HepG2 (cell line): ENCODE results near the gene NRIP2. TPM values are rescaled to one million over a fixed set of nuclear protein-coding genes. Genes with fewer than 3 reads are reported as not detected.
A peak's percentile ranks its signal among the peaks of the same experiment; 100 is the strongest.

Experiments
- ATAD3A ChIP-seq: sonication (generic); formaldehyde crosslinking; IDR thresholded peaks from 2 replicates; pipeline ENCODE4 v1.4.0; 2020; ENCODE audit warnings: missing genetic modification reagents
- CC2D1A ChIP-seq: sonication (generic); formaldehyde crosslinking; IDR thresholded peaks from 2 replicates; pipeline ENCODE4 v1.8.1; 2023; ENCODE audit warnings: mild to moderate bottlenecking, missing genetic modification reagents
- FOXK1 ChIP-seq: sonication (generic); formaldehyde crosslinking; IDR thresholded peaks from 2 replicates; pipeline ENCODE4 v1.4.0; 2020; ENCODE audit warnings: low read depth, missing genetic modification reagents, borderline replicate concordance
- HOXD1 ChIP-seq: sonication (generic); formaldehyde crosslinking; IDR thresholded peaks from 2 replicates; pipeline ENCODE4 v1.5.0; 2020; ENCODE audit warnings: missing genetic modification reagents
- IRF2 ChIP-seq: IDR thresholded peaks from 2 replicates; pipeline ENCODE4 v1.6.1; 2018; ENCODE audit warnings: missing genetic modification reagents, missing compliant biosample characterization
- MTF2 ChIP-seq: sonication (generic); formaldehyde crosslinking; IDR thresholded peaks from 2 replicates; pipeline ENCODE4 v1.5.0; 2020; ENCODE audit warnings: missing genetic modification reagents, borderline replicate concordance
- PTBP1 ChIP-seq: fragments of 200-400 bp; formaldehyde crosslinking; IDR thresholded peaks from 2 replicates; pipeline ENCODE4 v1.6.1; 2018; ENCODE audit warnings: low read length, low read depth; ENCODE audit not compliant: poor library complexity, severe bottlenecking
- RFX5 ChIP-seq: IDR thresholded peaks from 2 replicates; pipeline ENCODE4 v1.6.1; 2011; ENCODE audit warnings: low read depth, low read length, improper control_type of control experiment
- SALL2 ChIP-seq: sonication (generic); formaldehyde crosslinking; IDR thresholded peaks from 2 replicates; pipeline ENCODE4 v1.8.1; 2023; ENCODE audit warnings: mild to moderate bottlenecking, missing genetic modification reagents, inconsistent platforms
- ZNF136 ChIP-seq: sonication (generic); formaldehyde crosslinking; IDR thresholded peaks from 2 replicates; pipeline ENCODE4 v1.8.1; 2022; ENCODE audit warnings: low read depth, mild to moderate bottlenecking, moderate library complexity, missing genetic modification reagents
- ZNF34 ChIP-seq: sonication (generic); formaldehyde crosslinking; IDR thresholded peaks from 2 replicates; pipeline ENCODE4 v1.4.0; 2020; ENCODE audit warnings: mild to moderate bottlenecking, missing genetic modification reagents, borderline replicate concordance
- ZNF747 ChIP-seq: sonication (generic); formaldehyde crosslinking; IDR thresholded peaks from 2 replicates; pipeline ENCODE4 v1.8.1; 2023; ENCODE audit warnings: missing genetic modification reagents, mild to moderate bottlenecking, borderline replicate concordance
- polyA plus RNA-seq, 8 experiments: library from polyadenylated mRNA; depleted of rRNA in 3 of 8; stranded (reverse) in 7 of 8; unstranded in 1 of 8; fragments of >200 nt; fragmentation: Illumina TruSeq in 4 of 8; extraction: Trizol in 4 of 8; gene quantifications; 2 replicates each; pipeline versions ENCODE4 v1.2.1 to v1.2.3, GENCODE V29; 2011 to 2016; ENCODE audit warnings: low read depth in 4 of 8, missing spikeins in 1 of 8, mixed read lengths in 1 of 8; ENCODE audit not compliant: insufficient read depth in 1 of 8
- total RNA-seq, 5 experiments: library from RNA; depleted of rRNA; stranded (reverse); fragments of >200 nt; fragmentation: Illumina TruSeq; extraction: Trizol; gene quantifications; 2 replicates each; pipeline ENCODE4 v1.2.3, GENCODE V29; 2016; ENCODE audit warnings: low read depth in 1 of 5
- TF ChIP-seq, protein P1 (sequence below): sonication (generic); formaldehyde crosslinking; conservative IDR thresholded peaks from 2 replicates; pipeline ENCODE4 v1.4.0; 2020; ENCODE audit warnings: missing genetic modification reagents
- TF ChIP-seq, protein P2 (sequence below): sonication (generic); formaldehyde crosslinking; IDR thresholded peaks from 2 replicates; pipeline ENCODE4 v1.5.0; 2020; ENCODE audit warnings: mild to moderate bottlenecking, low read depth, missing genetic modification reagents, borderline replicate concordance
- TF ChIP-seq, protein P3 (sequence below): sonication (generic); formaldehyde crosslinking; IDR thresholded peaks from one replicate; pipeline ENCODE4 v1.5.1; 2020; ENCODE audit warnings: mild to moderate bottlenecking, missing genetic modification reagents; ENCODE audit errors: not compliant biosample characterization
- TF ChIP-seq, protein P4 (sequence below): sonication (generic); formaldehyde crosslinking; IDR thresholded peaks from 2 replicates; pipeline ENCODE4 v1.5.0; 2020; ENCODE audit warnings: missing genetic modification reagents, mild to moderate bottlenecking, borderline replicate concordance

The NRIP2 gene
- total and polyA plus RNA-seq, 2 of the 13 experiments (the other 11 are each of a cell fraction or from before 2014, with no cell fraction given): not detected

DNA sequence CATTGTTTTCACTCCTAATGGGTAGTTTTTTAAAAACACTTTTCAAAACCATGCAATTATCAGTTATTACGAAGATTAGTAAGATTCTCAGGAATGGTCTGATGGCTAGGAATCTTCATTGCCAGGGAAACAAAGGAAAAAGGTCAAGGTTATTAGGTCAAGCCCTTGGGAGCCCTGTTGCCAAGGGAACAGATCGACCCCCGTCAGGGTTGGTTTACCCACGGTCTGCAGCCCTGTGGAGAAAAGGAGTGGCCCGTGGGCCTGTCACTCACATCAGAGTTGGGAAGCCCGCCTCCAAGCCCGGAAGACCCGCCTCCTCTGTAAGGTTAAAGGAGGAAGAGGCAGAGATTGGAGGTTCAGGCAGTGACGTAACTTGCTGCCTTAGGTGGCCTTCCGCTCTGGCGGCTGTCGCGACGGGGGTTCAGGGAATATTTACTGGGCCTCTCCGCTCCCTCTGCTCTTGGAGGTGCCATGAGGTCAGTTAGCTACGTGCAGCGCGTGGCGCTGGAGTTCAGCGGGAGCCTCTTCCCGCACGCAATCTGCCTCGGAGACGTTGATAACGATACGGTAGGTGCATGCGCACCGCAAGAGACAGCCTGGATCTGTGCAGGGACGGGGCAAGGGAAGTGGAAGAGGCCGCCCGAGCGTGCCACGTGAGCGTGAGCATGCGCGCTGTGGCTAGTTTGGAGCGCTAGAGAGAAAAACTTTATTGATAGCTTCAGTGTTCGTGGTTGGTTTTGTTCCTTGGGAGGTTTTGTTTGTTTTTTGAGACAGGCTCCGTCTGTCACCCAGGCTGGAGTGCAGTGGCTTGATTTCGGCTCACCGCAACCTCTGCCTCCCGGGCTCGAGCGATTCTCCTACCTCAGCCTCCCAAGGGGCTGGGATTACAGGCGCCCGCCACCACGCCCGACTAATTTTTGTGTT lies 22.3 kb downstream of the NRIP2 start, which contains the start of gene ITFG2 (continued):
- peak; percentile 41; the same call in 1 of the 2 replicates for TF ChIP-seq HOXD1 (CRISPR knock-in tag)
- no peak for TF ChIP-seq MTF2 (CRISPR knock-in tag)
- no peak; the same call in 1 of the 2 replicates for TF ChIP-seq ZNF136 (CRISPR knock-in tag)
- TF ChIP-seq ZNF747 (CRISPR knock-in tag): 0 out of 2 replicates have a peak, but pooled peaks have one; percentile 77
- peak; percentile 96 for TF ChIP-seq SALL2
- TF ChIP-seq ZNF34 (CRISPR knock-in tag): peak; percentile 75; the same call in 1 of the 2 replicates
- TF ChIP-seq, protein P1, sequence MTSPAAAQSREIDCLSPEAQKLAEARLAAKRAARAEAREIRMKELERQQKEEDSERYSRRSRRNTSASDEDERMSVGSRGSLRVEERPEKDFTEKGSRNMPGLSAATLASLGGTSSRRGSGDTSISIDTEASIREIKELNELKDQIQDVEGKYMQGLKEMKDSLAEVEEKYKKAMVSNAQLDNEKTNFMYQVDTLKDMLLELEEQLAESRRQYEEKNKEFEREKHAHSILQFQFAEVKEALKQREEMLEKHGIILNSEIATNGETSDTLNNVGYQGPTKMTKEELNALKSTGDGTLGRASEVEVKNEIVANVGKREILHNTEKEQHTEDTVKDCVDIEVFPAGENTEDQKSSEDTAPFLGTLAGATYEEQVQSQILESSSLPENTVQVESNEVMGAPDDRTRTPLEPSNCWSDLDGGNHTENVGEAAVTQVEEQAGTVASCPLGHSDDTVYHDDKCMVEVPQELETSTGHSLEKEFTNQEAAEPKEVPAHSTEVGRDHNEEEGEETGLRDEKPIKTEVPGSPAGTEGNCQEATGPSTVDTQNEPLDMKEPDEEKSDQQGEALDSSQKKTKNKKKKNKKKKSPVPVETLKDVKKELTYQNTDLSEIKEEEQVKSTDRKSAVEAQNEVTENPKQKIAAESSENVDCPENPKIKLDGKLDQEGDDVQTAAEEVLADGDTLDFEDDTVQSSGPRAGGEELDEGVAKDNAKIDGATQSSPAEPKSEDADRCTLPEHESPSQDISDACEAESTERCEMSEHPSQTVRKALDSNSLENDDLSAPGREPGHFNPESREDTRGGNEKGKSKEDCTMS (CRISPR knock-in tag): no peak
- TF ChIP-seq, protein P2, sequence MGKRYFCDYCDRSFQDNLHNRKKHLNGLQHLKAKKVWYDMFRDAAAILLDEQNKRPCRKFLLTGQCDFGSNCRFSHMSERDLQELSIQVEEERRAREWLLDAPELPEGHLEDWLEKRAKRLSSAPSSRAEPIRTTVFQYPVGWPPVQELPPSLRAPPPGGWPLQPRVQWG (CRISPR knock-in tag): no peak
- TF ChIP-seq CC2D1A (CRISPR knock-in tag): no peak
- TF ChIP-seq RFX5: no peak
- peak; percentile 46 for TF ChIP-seq PTBP1
- TF ChIP-seq, protein P3, sequence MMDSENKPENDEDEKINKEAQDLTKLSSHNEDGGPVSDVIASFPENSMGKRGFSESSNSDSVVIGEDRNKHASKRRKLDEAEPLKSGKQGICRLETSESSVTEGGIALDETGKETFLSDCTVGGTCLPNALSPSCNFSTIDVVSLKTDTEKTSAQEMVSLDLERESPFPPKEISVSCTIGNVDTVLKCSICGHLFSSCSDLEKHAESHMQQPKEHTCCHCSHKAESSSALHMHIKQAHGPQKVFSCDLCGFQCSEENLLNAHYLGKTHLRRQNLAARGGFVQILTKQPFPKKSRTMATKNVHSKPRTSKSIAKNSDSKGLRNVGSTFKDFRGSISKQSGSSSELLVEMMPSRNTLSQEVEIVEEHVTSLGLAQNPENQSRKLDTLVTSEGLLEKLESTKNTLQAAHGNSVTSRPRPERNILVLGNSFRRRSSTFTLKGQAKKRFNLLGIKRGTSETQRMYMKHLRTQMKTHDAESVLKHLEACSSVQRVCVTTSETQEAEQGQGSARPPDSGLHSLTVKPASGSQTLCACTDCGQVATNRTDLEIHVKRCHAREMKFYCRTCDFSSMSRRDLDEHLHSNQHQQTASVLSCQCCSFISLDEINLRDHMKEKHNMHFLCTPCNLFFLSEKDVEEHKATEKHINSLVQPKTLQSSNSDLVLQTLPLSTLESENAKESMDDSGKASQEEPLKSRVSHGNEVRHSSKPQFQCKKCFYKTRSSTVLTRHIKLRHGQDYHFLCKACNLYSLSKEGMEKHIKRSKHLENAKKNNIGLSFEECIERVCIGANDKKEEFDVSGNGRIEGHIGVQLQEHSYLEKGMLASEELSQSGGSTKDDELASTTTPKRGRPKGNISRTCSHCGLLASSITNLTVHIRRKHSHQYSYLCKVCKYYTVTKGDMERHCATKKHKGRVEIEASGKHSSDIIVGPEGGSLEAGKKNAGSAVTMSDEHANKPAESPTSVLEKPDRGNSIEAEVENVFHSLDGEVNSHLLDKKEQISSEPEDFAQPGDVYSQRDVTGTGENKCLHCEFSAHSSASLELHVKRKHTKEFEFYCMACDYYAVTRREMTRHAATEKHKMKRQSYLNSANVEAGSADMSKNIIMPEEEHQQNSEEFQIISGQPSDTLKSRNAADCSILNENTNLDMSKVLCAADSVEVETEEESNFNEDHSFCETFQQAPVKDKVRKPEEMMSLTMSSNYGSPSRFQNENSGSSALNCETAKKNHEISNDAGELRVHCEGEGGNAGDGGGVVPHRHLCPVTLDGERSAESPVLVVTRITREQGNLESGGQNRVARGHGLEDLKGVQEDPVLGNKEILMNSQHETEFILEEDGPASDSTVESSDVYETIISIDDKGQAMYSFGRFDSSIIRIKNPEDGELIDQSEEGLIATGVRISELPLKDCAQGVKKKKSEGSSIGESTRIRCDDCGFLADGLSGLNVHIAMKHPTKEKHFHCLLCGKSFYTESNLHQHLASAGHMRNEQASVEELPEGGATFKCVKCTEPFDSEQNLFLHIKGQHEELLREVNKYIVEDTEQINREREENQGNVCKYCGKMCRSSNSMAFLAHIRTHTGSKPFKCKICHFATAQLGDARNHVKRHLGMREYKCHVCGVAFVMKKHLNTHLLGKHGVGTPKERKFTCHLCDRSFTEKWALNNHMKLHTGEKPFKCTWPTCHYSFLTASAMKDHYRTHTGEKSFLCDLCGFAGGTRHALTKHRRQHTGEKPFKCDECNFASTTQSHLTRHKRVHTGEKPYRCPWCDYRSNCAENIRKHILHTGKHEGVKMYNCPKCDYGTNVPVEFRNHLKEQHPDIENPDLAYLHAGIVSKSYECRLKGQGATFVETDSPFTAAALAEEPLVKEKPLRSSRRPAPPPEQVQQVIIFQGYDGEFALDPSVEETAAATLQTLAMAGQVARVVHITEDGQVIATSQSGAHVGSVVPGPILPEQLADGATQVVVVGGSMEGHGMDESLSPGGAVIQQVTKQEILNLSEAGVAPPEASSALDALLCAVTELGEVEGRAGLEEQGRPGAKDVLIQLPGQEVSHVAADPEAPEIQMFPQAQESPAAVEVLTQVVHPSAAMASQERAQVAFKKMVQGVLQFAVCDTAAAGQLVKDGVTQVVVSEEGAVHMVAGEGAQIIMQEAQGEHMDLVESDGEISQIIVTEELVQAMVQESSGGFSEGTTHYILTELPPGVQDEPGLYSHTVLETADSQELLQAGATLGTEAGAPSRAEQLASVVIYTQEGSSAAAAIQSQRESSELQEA (CRISPR knock-in tag): peak; percentile 82
- 0 out of 2 replicates have a peak, but pooled peaks have one; percentile 37 for TF ChIP-seq ATAD3A
- TF ChIP-seq FOXK1: peak; percentile 82; the same call in 1 of the 2 replicates
- TF ChIP-seq, protein P4, sequence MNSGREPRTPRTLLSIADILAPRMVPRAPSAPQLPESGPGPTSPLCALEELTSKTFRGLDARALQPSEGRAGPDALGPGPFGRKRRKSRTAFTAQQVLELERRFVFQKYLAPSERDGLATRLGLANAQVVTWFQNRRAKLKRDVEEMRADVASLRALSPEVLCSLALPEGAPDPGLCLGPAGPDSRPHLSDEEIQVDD (CRISPR knock-in tag): no peak
- TF ChIP-seq IRF2 (CRISPR knock-in tag): peak; percentile 93
